Cardiac fibroblast (primary cell): ENCODE measurements around the gene BMP8B.

Experiments used
- DNase-seq, 2 donors: peaks; one replicate each; pipeline versions ENCODE4 v3.0.0 to v3.0.0-alpha.2; 2010; ENCODE audit warnings: low read depth in 2 of 2
- H3K4me3 ChIP-seq, 2 donors: replicated peaks in 1 of 2; 1 replicate in 1 of 2; 2 replicates in 1 of 2; pipeline ENCODE4 v1.5.1; 2011; ENCODE audit warnings: low read depth in 2 of 2, low read length in 2 of 2, mild to moderate bottlenecking in 2 of 2, moderate library complexity in 1 of 2
- TF ChIP-seq, protein P1 (sequence below): IDR thresholded peaks from one replicate; pipeline ENCODE4 v1.5.1; 2011; ENCODE audit warnings: low read depth, mild to moderate bottlenecking, low read length, inconsistent platforms

BMP8B gene

DNA sequence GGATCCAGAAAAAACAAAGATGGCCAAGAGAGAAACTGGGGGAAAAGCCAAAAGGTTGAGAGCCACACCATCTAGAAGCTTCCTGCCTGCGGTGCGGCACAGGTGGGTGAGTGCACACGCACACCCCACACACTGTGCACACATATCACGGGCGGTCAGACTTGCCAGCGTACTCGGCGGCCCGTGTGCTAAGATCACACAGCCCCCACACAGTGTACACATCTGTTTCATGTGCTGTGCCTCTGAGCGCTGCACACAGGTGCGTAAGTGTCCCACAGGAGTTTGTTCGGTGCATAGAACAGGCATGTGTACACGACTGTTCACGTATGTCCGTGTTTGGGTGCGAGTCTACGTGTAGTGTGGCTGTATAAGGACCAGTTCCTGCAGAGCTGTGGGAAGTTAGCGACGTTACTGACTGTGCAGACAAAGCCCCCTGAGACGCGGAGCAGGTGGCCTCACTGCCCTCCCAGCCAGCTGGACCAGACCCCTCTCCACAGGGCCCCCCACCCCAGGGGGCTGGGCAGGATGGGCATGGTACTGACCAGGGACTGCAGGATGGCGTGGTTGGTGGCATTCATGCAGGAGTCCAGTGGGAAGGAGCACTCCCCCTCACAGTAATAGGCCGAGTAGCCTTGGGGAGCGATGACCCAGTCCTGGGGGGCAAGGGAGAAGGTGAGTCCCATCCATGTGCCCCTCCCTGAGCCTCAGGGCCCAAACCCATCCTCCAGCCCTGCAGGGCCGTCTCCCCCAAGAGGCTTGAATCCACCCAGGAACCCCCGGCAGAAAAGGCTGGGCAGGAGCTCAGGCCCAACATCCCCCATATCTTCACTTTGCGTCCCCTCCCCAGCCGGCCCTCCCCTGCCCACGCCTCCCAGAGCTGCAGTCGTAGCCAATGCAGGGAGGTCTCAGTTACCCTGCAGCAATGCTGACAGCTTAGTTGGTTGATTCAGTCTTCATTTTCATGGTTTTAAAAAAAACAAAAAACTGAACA, 25.8 kb downstream of the BMP8B start:
- H3K4me3 ChIP-seq, result no peak overlapping the region
- TF ChIP-seq, protein P1, sequence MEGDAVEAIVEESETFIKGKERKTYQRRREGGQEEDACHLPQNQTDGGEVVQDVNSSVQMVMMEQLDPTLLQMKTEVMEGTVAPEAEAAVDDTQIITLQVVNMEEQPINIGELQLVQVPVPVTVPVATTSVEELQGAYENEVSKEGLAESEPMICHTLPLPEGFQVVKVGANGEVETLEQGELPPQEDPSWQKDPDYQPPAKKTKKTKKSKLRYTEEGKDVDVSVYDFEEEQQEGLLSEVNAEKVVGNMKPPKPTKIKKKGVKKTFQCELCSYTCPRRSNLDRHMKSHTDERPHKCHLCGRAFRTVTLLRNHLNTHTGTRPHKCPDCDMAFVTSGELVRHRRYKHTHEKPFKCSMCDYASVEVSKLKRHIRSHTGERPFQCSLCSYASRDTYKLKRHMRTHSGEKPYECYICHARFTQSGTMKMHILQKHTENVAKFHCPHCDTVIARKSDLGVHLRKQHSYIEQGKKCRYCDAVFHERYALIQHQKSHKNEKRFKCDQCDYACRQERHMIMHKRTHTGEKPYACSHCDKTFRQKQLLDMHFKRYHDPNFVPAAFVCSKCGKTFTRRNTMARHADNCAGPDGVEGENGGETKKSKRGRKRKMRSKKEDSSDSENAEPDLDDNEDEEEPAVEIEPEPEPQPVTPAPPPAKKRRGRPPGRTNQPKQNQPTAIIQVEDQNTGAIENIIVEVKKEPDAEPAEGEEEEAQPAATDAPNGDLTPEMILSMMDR, result no peak
- DNase-seq, result no peak

DNA sequence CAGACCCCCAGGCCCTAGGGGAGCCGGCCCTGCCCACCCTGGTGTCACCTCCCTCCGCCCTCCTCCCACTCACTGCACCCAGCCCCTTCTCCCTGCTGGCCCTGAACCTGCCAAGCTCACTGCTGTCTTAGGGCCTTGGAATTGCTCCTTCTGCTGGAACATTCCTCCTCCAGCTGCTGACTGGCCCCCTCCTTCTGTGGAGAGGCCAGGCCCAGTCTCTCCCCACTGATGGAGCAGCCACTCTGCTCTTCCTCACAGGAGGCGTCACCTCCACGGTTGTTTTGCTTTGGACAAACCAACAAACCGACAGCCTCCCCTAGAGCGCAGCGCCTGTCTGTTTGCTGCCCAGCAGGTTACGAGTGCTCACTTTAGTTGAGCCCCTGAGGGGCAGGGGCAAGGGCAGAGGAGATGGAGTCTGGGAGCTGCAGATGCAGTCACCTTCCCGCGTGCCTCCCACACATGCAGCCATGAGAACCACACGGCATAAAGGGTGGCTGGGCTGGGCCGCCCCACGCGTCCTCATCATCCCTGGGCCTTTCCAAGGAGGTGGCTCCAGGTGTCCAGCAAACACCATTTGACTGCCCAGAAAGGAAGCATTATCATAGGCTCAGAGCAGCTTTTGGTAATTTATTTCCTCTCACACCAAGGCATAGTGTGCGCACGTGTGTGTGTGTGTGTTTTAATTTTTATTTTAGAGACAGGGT, 27.0 kb downstream of the BMP8B start:
- no peak for DNase-seq
- TF ChIP-seq, protein P1, result no peak

GRCh38 chr1:39761016-39761415, 27.6 kb downstream of the BMP8B start:
- TF ChIP-seq, protein P1, result no peak
- H3K4me3 ChIP-seq, result no peak overlapping the region
- no peak for DNase-seq

More for the DNA sequence above, 27.0 kb downstream of the BMP8B start:
- no peak overlapping the region for H3K4me3 ChIP-seq

GRCh38 chr1:39760074-39761008, 28.3 kb downstream of the BMP8B start:
- no peak overlapping the region for H3K4me3 ChIP-seq
- TF ChIP-seq, protein P1, result no peak
- no peak for DNase-seq

- DNase-seq, result no peak
- H3K4me3 ChIP-seq, result no peak overlapping the region
- TF ChIP-seq, protein P1, result no peak
Measured at GRCh38 chr1:39759436-39759726, 29.3 kb downstream of the BMP8B start.
